HL-60 (cell line): ENCODE results near the gene CDS2.
"Not testable (repeated sequence)": the region's sequence is repeated elsewhere in the genome, so short reads cannot be mapped to it uniquely, and the experiment has no call there.

ENCODE experiments used
- CTCF ChIP-seq: IDR thresholded peaks from one replicate; pipeline ENCODE4 v1.5.1; 2011; ENCODE audit warnings: low read length, control low read depth, inconsistent platforms; ENCODE audit not compliant: insufficient read depth
- GABPA ChIP-seq: IDR thresholded peaks from 2 replicates; pipeline ENCODE4 v1.6.1; 2012; ENCODE audit warnings: low read depth
- POLR2AphosphoS5 ChIP-seq: IDR thresholded peaks from 2 replicates; pipeline ENCODE4 v1.6.1; 2012; ENCODE audit warnings: low read depth
- REST ChIP-seq: IDR thresholded peaks from 2 replicates; pipeline ENCODE4 v1.6.1; 2012; ENCODE audit warnings: low read depth; ENCODE audit not compliant: insufficient replicate concordance

- TF ChIP-seq REST, CTCF, POLR2AphosphoS5, GABPA: not testable (repeated sequence)
These were observed 26.9 kb upstream of the CDS2 start for GRCh38 chr20:5099909-5100308.
